B cell (primary cell): ENCODE results near the gene DPYD. TPM values are rescaled to one million over a fixed set of nuclear protein-coding genes. Genes with fewer than 3 reads are reported as not detected.

Experiments used
- ATAC-seq: fragments of 200-7000 bp; cut with Tn5 transposase; one replicate; pipeline ENCODE4 v1.10.0; 2021; ENCODE audit warnings: low read depth, mild to moderate bottlenecking, moderate number of reproducible peaks, moderate library complexity
- CTCF ChIA-PET: fragments of 350-600 bp; sonication (Branson Sonifier 250); formaldehyde crosslinking; loops from one replicate; lab custom pipeline; 2021; ENCODE audit warnings: antibody characterized with exemption, inconsistent platforms; lab: Charles Lee
- POLR2A ChIA-PET: fragments of 350-600 bp; sonication (Branson Sonifier 250); formaldehyde crosslinking; loops from one replicate; lab custom pipeline; 2021; ENCODE audit warnings: antibody characterized with exemption; lab: Charles Lee
- DNase-seq: peaks from one replicate; pipeline ENCODE4 v3.0.0; 2013
- H2AFZ ChIP-seq: 2 replicates; pipeline ENCODE4 v1.6.1; 2012; ENCODE audit warnings: mild to moderate bottlenecking, low read depth, low read length; ENCODE audit not compliant: insufficient read depth, poor library complexity, severe bottlenecking
- H3K27ac ChIP-seq, 2 donors: 1 replicate in 1 of 2; 2 replicates in 1 of 2; pipeline ENCODE4 v1.5.1; 2012 to 2013; ENCODE audit warnings: low read length in 2 of 2, mild to moderate bottlenecking in 2 of 2, moderate library complexity in 1 of 2
- H3K27me3 ChIP-seq, 4 experiments: fragments of 200-600 bp in 1 of 4; sonication (generic) in 1 of 4; replicated peaks in 1 of 4; 1 replicate in 2 of 4; 2 replicates in 2 of 4; pipeline versions ENCODE4 v1.6.1 to v1.7.0; 2013 to 2016; ENCODE audit warnings: low read length in 3 of 4, mild to moderate bottlenecking in 2 of 4, mixed read lengths in 1 of 4, moderate library complexity in 1 of 4; ENCODE audit not compliant: insufficient read depth in 4 of 4, control insufficient read depth in 3 of 4; ENCODE audit errors: control extremely low read depth in 1 of 4
- H3K36me3 ChIP-seq, 2 experiments: replicated peaks in 1 of 2; 1 replicate in 1 of 2; 2 replicates in 1 of 2; pipeline versions ENCODE4 v1.6.1 to v1.7.1; 2013; ENCODE audit warnings: low read length in 1 of 2; ENCODE audit not compliant: insufficient read depth in 2 of 2, control insufficient read depth in 1 of 2; ENCODE audit errors: control extremely low read depth in 1 of 2, extremely low read depth in 1 of 2
- H3K4me1 ChIP-seq, 2 donors: fragments of 200-600 bp in 1 of 2; sonication (generic) in 1 of 2; 1 replicate in 1 of 2; 2 replicates in 1 of 2; pipeline versions ENCODE4 v1.5.1 to v1.6.1; 2013 to 2017; ENCODE audit warnings: low read length in 2 of 2; ENCODE audit not compliant: control insufficient read depth in 2 of 2, insufficient read depth in 2 of 2
- H3K4me2 ChIP-seq: replicated peaks from 2 replicates; pipeline ENCODE3; 2012; ENCODE audit warnings: mild to moderate bottlenecking, low read depth, low read length; ENCODE audit not compliant: poor library complexity, severe bottlenecking
- H3K4me3 ChIP-seq, 5 experiments: fragments of 200-600 bp in 1 of 5; sonication (generic) in 1 of 5; 1 replicate in 3 of 5; 2 replicates in 2 of 5; pipeline versions ENCODE4 v1.5.1 to v1.7.0; 2011 to 2016; ENCODE audit warnings: low read length in 4 of 5, mild to moderate bottlenecking in 4 of 5, low read depth in 2 of 5, control low read depth in 1 of 5, moderate library complexity in 1 of 5; ENCODE audit not compliant: insufficient read depth in 1 of 5; ENCODE audit errors: control extremely low read depth in 1 of 5, extremely low read depth in 1 of 5
- H3K79me2 ChIP-seq: fragments of 200-600 bp; sonication (generic); one replicate; pipeline ENCODE4 v1.6.0; 2016; ENCODE audit warnings: low read length; ENCODE audit not compliant: control insufficient read depth, insufficient read depth
- H3K9ac ChIP-seq: fragments of 200-600 bp; sonication (generic); 2 replicates; pipeline ENCODE4 v1.6.1; 2017; ENCODE audit warnings: mild to moderate bottlenecking, low read length, moderate library complexity
- H3K9me3 ChIP-seq, 3 donors: one replicate each; pipeline versions ENCODE4 v1.6.1 to v1.7.1; 2013; ENCODE audit warnings: low read length in 2 of 3; ENCODE audit not compliant: control insufficient read depth in 2 of 3, insufficient read depth in 1 of 3; ENCODE audit errors: control extremely low read depth in 1 of 3
- H4K20me1 ChIP-seq: 2 replicates; pipeline ENCODE4 v1.6.0; 2012; ENCODE audit warnings: mild to moderate bottlenecking, low read length; ENCODE audit not compliant: insufficient read depth, control insufficient read depth, poor library complexity, severe bottlenecking
- H3K27ac Mint-ChIP-seq: one replicate; pipeline ENCODE4 v1.8.0; 2021; ENCODE audit warnings: mixed read lengths
- H3K27me3 Mint-ChIP-seq: one replicate; pipeline ENCODE4 v1.8.0; 2021; ENCODE audit warnings: mixed read lengths
- H3K4me1 Mint-ChIP-seq: one replicate; pipeline ENCODE4 v1.8.0; 2021; ENCODE audit warnings: mixed read lengths
- H3K4me3 Mint-ChIP-seq: one replicate; pipeline ENCODE4 v1.8.0; 2021; ENCODE audit warnings: mixed read lengths
- H3K9me3 Mint-ChIP-seq: one replicate; pipeline ENCODE4 v1.8.0; 2022; ENCODE audit warnings: mixed read lengths; ENCODE audit not compliant: insufficient read depth
- EZH2 ChIP-seq: IDR thresholded peaks from 2 replicates; pipeline ENCODE4 v1.6.1; 2012; ENCODE audit warnings: borderline replicate concordance, low read depth, mild to moderate bottlenecking, moderate library complexity, low read length; ENCODE audit not compliant: insufficient read depth, poor library complexity, severe bottlenecking
- WGBS: methylation state at CpG from one replicate; pipeline ENCODE4 v1.1.5; 2013; ENCODE audit warnings: missing lambda C conversion rate; ENCODE audit not compliant: insufficient coverage; 5-methylcytosine and 5-hydroxymethylcytosine counted together
- intact Hi-C: fragments of 100-400 bp; cut with micrococcal nuclease; formaldehyde crosslinking; loops from one replicate; pipeline ENCODE4 v1.10.0; 2022
- polyA plus RNA-seq: library from polyadenylated mRNA; depleted of rRNA; stranded (reverse); fragments of >200 nt; gene quantifications from 2 replicates; pipeline ENCODE4 v1.2.3, GENCODE V29; 2012
- total RNA-seq, 2 donors: library from RNA; stranded (reverse); fragments of 120-200 nt in 1 of 2; gene quantifications; 1 replicate in 1 of 2; 2 replicates in 1 of 2; pipeline versions ENCODE4 v1.2.3 to v1.2.4, GENCODE V29; 2013 to 2022
- TF ChIP-seq, protein P1 (sequence below): fragments of 200-600 bp; IDR thresholded peaks from one replicate; pipeline ENCODE4 v1.8.0; 2022; ENCODE audit warnings: antibody characterized with exemption, mild to moderate bottlenecking

The DPYD gene
- total and polyA plus RNA-seq, 2 donors (not counting 1 experiment from before 2014, with no cell fraction given): 4.2 to 19.0 TPM

DNA sequence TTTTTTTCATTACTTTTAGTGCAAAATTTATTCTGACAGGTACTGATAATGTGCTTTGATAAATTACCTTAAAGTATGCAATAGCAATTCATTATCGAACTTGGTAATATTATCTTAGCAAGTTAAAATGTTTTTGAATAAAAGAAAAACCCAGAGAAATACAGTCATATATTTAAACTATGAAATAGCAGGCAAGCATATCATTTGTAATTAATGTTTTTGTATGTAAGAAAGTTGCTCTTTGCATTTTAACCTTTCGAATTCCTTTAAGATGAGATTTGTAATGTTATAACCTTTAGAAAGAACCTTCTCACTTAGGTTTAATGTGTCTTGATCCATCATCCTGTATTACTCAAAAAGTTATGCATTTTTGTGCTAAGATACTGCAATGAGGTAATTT is 613.7 kb downstream of the DPYD start:
- Mint-ChIP-seq H3K4me3 (no peak overlapping the region), H3K4me1 (no peaks in the 10 kb centered on the region), H3K27me3 (no peaks in the 10 kb centered on the region), H3K9me3 (no peaks in the 10 kb centered on the region), H3K27ac (no peak overlapping the region)
- WGBS: no CpG with 5 or more reads among the region's 2 CpGs
- CTCF ChIA-PET: no interaction called here
- Histone ChIP-seq H3K4me2 (no peak overlapping the region), H3K4me1 (no peaks in the 10 kb centered on the region), H4K20me1 (no peaks in the 10 kb centered on the region), H3K27ac (no peak overlapping the region), H2AFZ (no peak overlapping the region), H3K36me3 (peaks cover 0 to 3% of the 10 kb centered on the region in 2 experiments), H3K79me2 (no peaks in the 10 kb centered on the region), H3K4me3 (no peak overlapping the region), H3K27me3 (no peaks in the 10 kb centered on the region), H3K9me3 (no peaks in the 10 kb centered on the region), H3K9ac (no peak overlapping the region)
- no peak for TF ChIP-seq EZH2
- TF ChIP-seq, protein P1, sequence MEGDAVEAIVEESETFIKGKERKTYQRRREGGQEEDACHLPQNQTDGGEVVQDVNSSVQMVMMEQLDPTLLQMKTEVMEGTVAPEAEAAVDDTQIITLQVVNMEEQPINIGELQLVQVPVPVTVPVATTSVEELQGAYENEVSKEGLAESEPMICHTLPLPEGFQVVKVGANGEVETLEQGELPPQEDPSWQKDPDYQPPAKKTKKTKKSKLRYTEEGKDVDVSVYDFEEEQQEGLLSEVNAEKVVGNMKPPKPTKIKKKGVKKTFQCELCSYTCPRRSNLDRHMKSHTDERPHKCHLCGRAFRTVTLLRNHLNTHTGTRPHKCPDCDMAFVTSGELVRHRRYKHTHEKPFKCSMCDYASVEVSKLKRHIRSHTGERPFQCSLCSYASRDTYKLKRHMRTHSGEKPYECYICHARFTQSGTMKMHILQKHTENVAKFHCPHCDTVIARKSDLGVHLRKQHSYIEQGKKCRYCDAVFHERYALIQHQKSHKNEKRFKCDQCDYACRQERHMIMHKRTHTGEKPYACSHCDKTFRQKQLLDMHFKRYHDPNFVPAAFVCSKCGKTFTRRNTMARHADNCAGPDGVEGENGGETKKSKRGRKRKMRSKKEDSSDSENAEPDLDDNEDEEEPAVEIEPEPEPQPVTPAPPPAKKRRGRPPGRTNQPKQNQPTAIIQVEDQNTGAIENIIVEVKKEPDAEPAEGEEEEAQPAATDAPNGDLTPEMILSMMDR: no peak
- no peak for ATAC-seq
- POLR2A ChIA-PET: no interaction called here
- no peak for DNase-seq
- intact Hi-C loops: no loop called here

DNA sequence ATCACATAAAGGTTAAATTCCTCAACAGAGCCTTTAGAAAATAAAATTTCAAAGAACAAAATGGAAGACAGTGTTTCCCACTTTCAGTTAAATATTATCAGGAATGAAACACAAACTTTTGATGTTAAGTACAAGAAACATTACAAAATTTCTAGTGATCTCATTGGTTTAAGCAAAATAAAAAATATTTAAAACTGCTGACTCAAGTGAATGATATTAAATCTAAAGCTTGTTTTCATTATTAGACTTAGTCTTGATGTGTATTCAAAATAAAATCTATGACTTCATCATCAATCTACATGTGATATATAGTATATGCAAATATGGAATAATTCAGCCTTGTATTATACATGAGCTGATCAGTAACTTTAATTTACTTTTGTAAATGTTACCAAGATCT is 614.3 kb downstream of the DPYD start:
- Histone ChIP-seq H3K9ac (no peak overlapping the region), H3K27ac (no peak overlapping the region), H3K4me2 (no peak overlapping the region), H3K4me3 (no peak overlapping the region), H3K79me2 (no peaks in the 10 kb centered on the region), H3K36me3 (peaks cover 0 to 3% of the 10 kb centered on the region in 2 experiments), H3K4me1 (no peaks in the 10 kb centered on the region), H3K9me3 (no peaks in the 10 kb centered on the region), H3K27me3 (no peaks in the 10 kb centered on the region), H4K20me1 (no peaks in the 10 kb centered on the region), H2AFZ (no peak overlapping the region)
- TF ChIP-seq, protein P1: no peak
- no peak for TF ChIP-seq EZH2
- ChIA-PET POLR2A (no interaction called here), CTCF (no interaction called here)
- Mint-ChIP-seq H3K4me3 (no peak overlapping the region), H3K27ac (no peak overlapping the region), H3K27me3 (no peaks in the 10 kb centered on the region), H3K4me1 (no peaks in the 10 kb centered on the region), H3K9me3 (no peaks in the 10 kb centered on the region)
- intact Hi-C loops: no loop called here
- ATAC-seq: no peak
- no peak for DNase-seq
